Astrocyte (in vitro differentiated cells and primary cell): ENCODE data around the gene ATN1. TPM values are rescaled to one million over a fixed set of nuclear protein-coding genes. Genes with fewer than 3 reads are reported as not detected.

Experiments used
- DNase-seq: peaks from one replicate; pipeline ENCODE4 v3.0.0-alpha.2; 2010; ENCODE audit warnings: low read depth
- FAIRE-seq: peaks from 2 replicates; lab custom pipeline; 2011; peaks lifted over from hg19 to GRCh38; lab: Jason Lieb, UNC
- H2AFZ ChIP-seq: 2 replicates; pipeline ENCODE4 v1.6.0; 2012; ENCODE audit warnings: low read depth, low read length, inconsistent platforms
- H3K27ac ChIP-seq: 2 replicates; pipeline ENCODE4 v1.5.1; 2011; ENCODE audit warnings: low read depth, low read length, inconsistent platforms
- H3K27me3 ChIP-seq: 2 replicates; pipeline ENCODE4 v1.6.0; 2011; ENCODE audit warnings: low read length, inconsistent platforms; ENCODE audit not compliant: insufficient read depth
- H3K36me3 ChIP-seq: 2 replicates; pipeline ENCODE4 v1.5.1; 2011; ENCODE audit warnings: low read length, inconsistent platforms; ENCODE audit not compliant: insufficient read depth
- H3K4me1 ChIP-seq: 2 replicates; pipeline ENCODE4 v1.5.1; 2011; ENCODE audit warnings: low read length, inconsistent platforms; ENCODE audit not compliant: insufficient read depth
- H3K4me2 ChIP-seq: 2 replicates; pipeline ENCODE4 v1.6.0; 2012; ENCODE audit warnings: low read length, inconsistent platforms
- H3K4me3 ChIP-seq: 2 replicates; pipeline ENCODE4 v1.5.1; 2011; ENCODE audit warnings: low read depth, mild to moderate bottlenecking, low read length, inconsistent platforms; ENCODE audit not compliant: insufficient read depth
- H3K79me2 ChIP-seq: 2 replicates; pipeline ENCODE4 v1.6.0; 2012; ENCODE audit warnings: mild to moderate bottlenecking, low read length, inconsistent platforms; ENCODE audit not compliant: insufficient read depth
- H3K9ac ChIP-seq: 2 replicates; pipeline ENCODE4 v1.6.0; 2012; ENCODE audit warnings: mild to moderate bottlenecking, low read length, inconsistent platforms
- H3K9me3 ChIP-seq: 2 replicates; pipeline ENCODE4 v1.5.1; 2012; ENCODE audit warnings: low read depth, mild to moderate bottlenecking, low read length, inconsistent platforms; ENCODE audit not compliant: insufficient read depth
- H4K20me1 ChIP-seq: 2 replicates; pipeline ENCODE4 v1.6.0; 2012; ENCODE audit warnings: low read length, inconsistent platforms; ENCODE audit not compliant: insufficient read depth
- H3K27ac Mint-ChIP-seq: one replicate; pipeline ENCODE4 v1.8.0; 2021; ENCODE audit warnings: mild to moderate bottlenecking, mixed read lengths; ENCODE audit not compliant: unreplicated experiment
- H3K27me3 Mint-ChIP-seq: one replicate; pipeline ENCODE4 v1.8.0; 2021; ENCODE audit warnings: low read depth, mixed read lengths; ENCODE audit not compliant: unreplicated experiment
- H3K36me3 Mint-ChIP-seq: one replicate; pipeline ENCODE4 v1.8.0; 2021; ENCODE audit warnings: low read depth, mixed read lengths; ENCODE audit not compliant: unreplicated experiment
- H3K4me1 Mint-ChIP-seq: one replicate; pipeline ENCODE4 v1.8.0; 2021; ENCODE audit warnings: low read depth, mixed read lengths; ENCODE audit not compliant: unreplicated experiment
- H3K4me3 Mint-ChIP-seq: one replicate; pipeline ENCODE4 v1.8.0; 2021; ENCODE audit warnings: mild to moderate bottlenecking, moderate library complexity, mixed read lengths; ENCODE audit not compliant: unreplicated experiment
- H3K9me3 Mint-ChIP-seq: one replicate; pipeline ENCODE4 v1.8.0; 2021; ENCODE audit warnings: mild to moderate bottlenecking, mixed read lengths; ENCODE audit not compliant: unreplicated experiment
- CTCF ChIP-seq: IDR thresholded peaks from 2 replicates; pipeline ENCODE4 v1.5.1; 2011; ENCODE audit warnings: low read depth, mild to moderate bottlenecking, inconsistent platforms, low read length, moderate library complexity; ENCODE audit not compliant: insufficient read depth
- EZH2 ChIP-seq: IDR thresholded peaks from 2 replicates; pipeline ENCODE4 v1.6.1; 2012; ENCODE audit warnings: mild to moderate bottlenecking, low read length, inconsistent platforms; ENCODE audit not compliant: insufficient read depth
- total RNA-seq: library from RNA; stranded (reverse); gene quantifications from 2 replicates; pipeline ENCODE4 v1.2.1, GENCODE V29; 2021

Gene ATN1
- total RNA-seq, 1 donor from 2014 or later, result 97.8 TPM

GRCh38 chr12:6935371-6936193, 7.8 kb downstream of the ATN1 start:
- H3K27ac ChIP-seq, result no peak overlapping the region
- Mint-ChIP-seq H3K4me3 (peak overlapping the region; percentile 18), H3K36me3 (peaks cover 19% of the 10 kb centered on the region)

DNA sequence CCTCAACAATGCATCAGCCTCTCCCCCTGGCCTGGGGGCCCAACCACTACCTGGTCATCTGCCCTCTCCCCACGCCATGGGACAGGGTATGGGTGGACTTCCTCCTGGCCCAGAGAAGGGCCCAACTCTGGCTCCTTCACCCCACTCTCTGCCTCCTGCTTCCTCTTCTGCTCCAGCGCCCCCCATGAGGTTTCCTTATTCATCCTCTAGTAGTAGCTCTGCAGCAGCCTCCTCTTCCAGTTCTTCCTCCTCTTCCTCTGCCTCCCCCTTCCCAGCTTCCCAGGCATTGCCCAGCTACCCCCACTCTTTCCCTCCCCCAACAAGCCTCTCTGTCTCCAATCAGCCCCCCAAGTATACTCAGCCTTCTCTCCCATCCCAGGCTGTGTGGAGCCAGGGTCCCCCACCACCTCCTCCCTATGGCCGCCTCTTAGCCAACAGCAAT, 8.5 kb downstream of the ATN1 start:
- DNase-seq, result no peak
- Mint-ChIP-seq H3K36me3 (peaks cover 18% of the 10 kb centered on the region), H3K9me3 (peaks cover 3% of the 10 kb centered on the region), H3K27ac (peak overlapping the region; percentile 88), H3K4me3 (peak overlapping the region; percentile 77), H3K4me1 (peaks cover 28% of the 10 kb centered on the region), H3K27me3 (no peaks in the 10 kb centered on the region)
- H3K27ac ChIP-seq, result no peak overlapping the region
- peaks cover 24% of the 10 kb centered on the region for H3K36me3 ChIP-seq
- H3K4me2 ChIP-seq, result no peak overlapping the region
- H2AFZ ChIP-seq, result no peak overlapping the region
- no peak overlapping the region for H3K4me3 ChIP-seq
- H4K20me1 ChIP-seq, result peaks cover 47% of the 10 kb centered on the region
- H3K9ac ChIP-seq, result peak overlapping the region; percentile 91
- peaks cover 30% of the 10 kb centered on the region for H3K4me1 ChIP-seq
- H3K27me3 ChIP-seq, result no peaks in the 10 kb centered on the region
- TF ChIP-seq EZH2, result no peak
- TF ChIP-seq CTCF, result no peak
- H3K79me2 ChIP-seq, result peaks cover 46% of the 10 kb centered on the region
- no peak for FAIRE-seq
- H3K9me3 ChIP-seq, result no peaks in the 10 kb centered on the region

More at GRCh38 chr12:6935371-6936193, 7.8 kb downstream of the ATN1 start:
- FAIRE-seq, result no peak
- Mint-ChIP-seq H3K9me3 (peaks cover 1% of the 10 kb centered on the region), H3K27me3 (no peaks in the 10 kb centered on the region), H3K27ac (peak overlapping the region; percentile 88), H3K4me1 (peaks cover 33% of the 10 kb centered on the region)
- Histone ChIP-seq H3K9me3 (no peaks in the 10 kb centered on the region), H3K9ac (peak overlapping the region; percentile 20), H3K4me3 (no peak overlapping the region), H2AFZ (no peak overlapping the region), H3K36me3 (peaks cover 18% of the 10 kb centered on the region), H3K4me1 (peaks cover 33% of the 10 kb centered on the region), H3K4me2 (no peak overlapping the region), H3K27me3 (no peaks in the 10 kb centered on the region), H4K20me1 (peaks cover 46% of the 10 kb centered on the region), H3K79me2 (peaks cover 53% of the 10 kb centered on the region)
- TF ChIP-seq EZH2, result no peak
- TF ChIP-seq CTCF, result no peak
- no peak for DNase-seq
